Brain microvascular endothelial cell (primary cell): ENCODE data around the gene AKAP13.

Source experiments
- DNase-seq: peaks from one replicate; pipeline ENCODE4 v3.0.0-alpha.2; 2020
- H3K27ac ChIP-seq: fragments of 250-450 bp; sonication (Bioruptor Pico); 2 replicates; pipeline ENCODE4 v1.5.1; 2020; ENCODE audit warnings: mild to moderate bottlenecking, moderate library complexity
- H3K27me3 ChIP-seq: fragments of 250-450 bp; sonication (Bioruptor Pico); replicated peaks from 2 replicates; pipeline ENCODE4 v1.5.1; 2020; ENCODE audit warnings: mild to moderate bottlenecking
- H3K36me3 ChIP-seq: fragments of 250-450 bp; sonication (Bioruptor Pico); replicated peaks from 2 replicates; pipeline ENCODE4 v1.5.1; 2020; ENCODE audit warnings: mild to moderate bottlenecking
- H3K4me3 ChIP-seq: 2 replicates; pipeline ENCODE4 v1.5.1; 2011; ENCODE audit warnings: low read depth, mild to moderate bottlenecking, control low read depth, low read length, moderate library complexity
- in situ Hi-C: cut with HindIII; loops from 2 replicates; pipeline ENCODE4 v1.10.0; 2017; ENCODE audit warnings: low sequenced_read_pairs, low pct_ligation_motif_present
- TF ChIP-seq, protein P1 (sequence below): IDR thresholded peaks from 2 replicates; pipeline ENCODE4 v1.5.1; 2011; ENCODE audit warnings: low read depth, mild to moderate bottlenecking, moderate library complexity, low read length, control low read depth, inconsistent platforms; ENCODE audit errors: missing control alignments

Gene AKAP13

DNA sequence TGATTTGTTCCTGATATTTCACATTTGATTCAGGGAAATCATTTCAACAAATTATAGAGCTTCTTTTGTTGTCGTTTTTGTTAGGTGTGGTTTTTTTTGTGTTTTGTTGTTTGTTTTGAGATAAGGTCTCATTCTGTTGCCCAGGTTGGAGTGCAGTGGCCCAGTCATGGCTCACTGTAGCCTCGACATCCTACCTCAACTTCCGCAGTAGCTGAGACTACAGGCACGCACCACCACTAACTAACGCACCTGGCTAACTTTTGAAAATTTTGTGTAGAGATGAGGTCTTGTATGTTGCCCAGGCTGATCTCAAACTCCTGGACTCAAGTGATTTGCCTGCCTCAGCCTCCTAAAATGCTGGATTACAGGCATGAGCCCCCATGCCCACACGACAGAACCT, 177.0 kb downstream of the AKAP13 start:
- in situ Hi-C loops, result no loop called here
- TF ChIP-seq, protein P1, sequence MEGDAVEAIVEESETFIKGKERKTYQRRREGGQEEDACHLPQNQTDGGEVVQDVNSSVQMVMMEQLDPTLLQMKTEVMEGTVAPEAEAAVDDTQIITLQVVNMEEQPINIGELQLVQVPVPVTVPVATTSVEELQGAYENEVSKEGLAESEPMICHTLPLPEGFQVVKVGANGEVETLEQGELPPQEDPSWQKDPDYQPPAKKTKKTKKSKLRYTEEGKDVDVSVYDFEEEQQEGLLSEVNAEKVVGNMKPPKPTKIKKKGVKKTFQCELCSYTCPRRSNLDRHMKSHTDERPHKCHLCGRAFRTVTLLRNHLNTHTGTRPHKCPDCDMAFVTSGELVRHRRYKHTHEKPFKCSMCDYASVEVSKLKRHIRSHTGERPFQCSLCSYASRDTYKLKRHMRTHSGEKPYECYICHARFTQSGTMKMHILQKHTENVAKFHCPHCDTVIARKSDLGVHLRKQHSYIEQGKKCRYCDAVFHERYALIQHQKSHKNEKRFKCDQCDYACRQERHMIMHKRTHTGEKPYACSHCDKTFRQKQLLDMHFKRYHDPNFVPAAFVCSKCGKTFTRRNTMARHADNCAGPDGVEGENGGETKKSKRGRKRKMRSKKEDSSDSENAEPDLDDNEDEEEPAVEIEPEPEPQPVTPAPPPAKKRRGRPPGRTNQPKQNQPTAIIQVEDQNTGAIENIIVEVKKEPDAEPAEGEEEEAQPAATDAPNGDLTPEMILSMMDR, result no peak
- Histone ChIP-seq H3K27ac (no peak overlapping the region), H3K36me3 (no peaks in the 10 kb centered on the region), H3K27me3 (no peaks in the 10 kb centered on the region), H3K4me3 (no peak overlapping the region)
- DNase-seq, result no peak

DNA sequence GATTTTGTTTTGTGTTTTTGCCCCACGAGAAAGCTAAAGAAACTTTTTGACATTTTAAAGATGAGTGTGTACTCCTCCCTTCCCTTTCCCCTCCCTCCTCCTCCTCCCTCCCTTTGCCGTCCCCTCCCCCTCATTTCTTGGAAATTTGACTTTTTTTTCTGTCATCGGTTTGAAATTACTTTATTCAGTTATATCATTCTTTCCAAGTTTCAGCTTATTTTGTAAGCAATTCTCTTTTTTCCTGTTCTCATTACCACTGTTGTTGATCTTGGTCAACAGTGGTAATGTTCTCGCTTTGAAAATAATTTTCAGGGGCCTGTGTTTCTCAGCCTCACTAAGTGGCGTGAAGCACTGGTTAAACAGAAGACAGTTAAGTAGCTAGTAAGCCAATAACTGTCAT, 178.4 kb downstream of the AKAP13 start:
- Histone ChIP-seq H3K27me3 (no peaks in the 10 kb centered on the region), H3K4me3 (no peak overlapping the region), H3K27ac (no peak overlapping the region), H3K36me3 (no peaks in the 10 kb centered on the region)
- no peak for DNase-seq
- in situ Hi-C loops, result no loop called here
- TF ChIP-seq, protein P1, result no peak

DNA sequence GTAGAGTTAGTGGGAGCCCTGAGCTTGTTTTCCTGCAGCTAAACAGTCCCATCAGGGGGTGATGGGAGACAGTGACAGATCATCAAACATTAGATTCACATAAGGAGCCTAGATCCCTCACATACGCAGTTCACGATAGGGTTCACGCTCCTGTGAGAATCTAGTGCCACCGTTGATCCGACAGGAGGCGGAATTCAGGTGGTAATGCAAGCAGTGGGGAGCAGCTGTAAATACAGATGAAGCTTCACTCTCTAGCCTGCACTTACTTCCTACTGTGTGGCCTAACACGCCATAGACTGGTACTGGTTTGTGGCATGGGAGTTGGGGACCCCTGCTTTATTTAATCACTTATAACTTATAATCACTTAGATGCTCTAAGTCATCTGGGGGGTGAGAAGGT, 179.1 kb downstream of the AKAP13 start:
- DNase-seq, result no peak
- Histone ChIP-seq H3K4me3 (no peak overlapping the region), H3K27me3 (no peaks in the 10 kb centered on the region), H3K27ac (no peak overlapping the region), H3K36me3 (no peaks in the 10 kb centered on the region)
- TF ChIP-seq, protein P1, result no peak
- in situ Hi-C loops, result no loop called here

DNA sequence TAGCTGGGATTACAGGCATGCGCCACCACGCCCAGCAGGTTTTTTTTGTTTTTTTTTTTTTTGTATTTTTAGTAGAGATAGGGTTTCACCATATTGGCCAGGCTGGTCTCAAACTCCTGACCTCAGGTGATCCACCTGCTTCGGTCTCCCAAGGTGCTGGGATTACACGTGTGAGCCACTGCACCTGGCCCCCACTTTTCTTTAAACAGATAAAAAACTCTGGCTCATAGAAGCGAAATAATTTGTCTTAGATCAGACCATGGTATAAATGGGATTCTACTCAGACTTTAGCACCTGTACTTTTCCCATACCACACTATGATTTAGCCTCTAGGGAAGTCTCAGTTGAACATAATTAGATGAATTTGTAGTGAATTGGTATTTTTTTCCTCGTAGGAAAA, 182.4 kb downstream of the AKAP13 start:
- DNase-seq, result no peak
- no peaks in the 10 kb centered on the region for H3K36me3 ChIP-seq
- TF ChIP-seq, protein P1, result no peak

DNA sequence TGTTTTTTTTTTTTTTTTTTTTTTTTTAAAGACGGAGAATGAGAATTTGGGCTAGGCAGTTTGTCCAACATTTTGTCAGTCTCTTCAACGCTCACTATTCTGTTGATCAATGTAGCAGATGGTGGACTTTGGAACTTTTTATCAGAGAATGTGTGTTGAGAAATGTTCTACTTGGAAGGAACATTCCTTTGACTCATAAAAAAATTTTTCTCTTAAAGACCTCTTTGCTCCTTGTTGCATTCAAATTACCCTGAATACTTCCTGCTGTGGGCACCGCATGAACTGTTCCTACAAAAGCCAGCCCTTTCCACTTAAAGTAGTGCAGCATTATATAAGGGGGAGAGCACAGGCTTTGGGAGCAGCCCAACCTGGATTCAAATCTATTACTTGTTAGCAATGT, 182.9 kb downstream of the AKAP13 start:
- Histone ChIP-seq H3K27me3 (no peaks in the 10 kb centered on the region), H3K36me3 (no peaks in the 10 kb centered on the region), H3K27ac (no peak overlapping the region), H3K4me3 (no peak overlapping the region)
- TF ChIP-seq, protein P1, result no peak
- no peak for DNase-seq
- in situ Hi-C loops, result no loop called here

More for the DNA sequence above, 182.4 kb downstream of the AKAP13 start:
- in situ Hi-C loops, result no loop called here
- H3K27ac ChIP-seq, result no peak overlapping the region
- H3K27me3 ChIP-seq, result no peaks in the 10 kb centered on the region
- H3K4me3 ChIP-seq, result no peak overlapping the region

DNA sequence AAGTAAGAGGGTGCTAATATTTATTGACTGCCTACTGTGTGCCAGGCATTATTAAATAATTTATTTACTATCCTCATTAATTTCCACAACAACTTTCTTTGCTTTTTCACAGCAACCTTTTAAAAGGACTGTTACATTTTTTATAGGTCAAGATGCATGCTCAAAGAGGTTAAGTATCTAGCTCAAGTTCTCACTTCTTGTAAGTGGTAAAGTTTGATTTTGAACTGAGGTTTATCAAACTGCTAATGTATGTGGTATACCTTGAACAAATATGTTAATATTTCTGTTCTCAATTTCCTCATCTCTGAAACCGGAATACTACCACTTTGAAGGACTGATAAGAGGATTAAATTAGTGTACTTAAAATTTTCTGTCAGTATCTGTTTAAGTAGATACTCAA, 183.3 kb downstream of the AKAP13 start:
- no peak overlapping the region for H3K27ac ChIP-seq
- H3K36me3 ChIP-seq, result no peaks in the 10 kb centered on the region
- no peak for DNase-seq
- TF ChIP-seq, protein P1, result no peak
- H3K4me3 ChIP-seq, result no peak overlapping the region
- in situ Hi-C loops, result no loop called here
- H3K27me3 ChIP-seq, result no peaks in the 10 kb centered on the region
